Ramos (cell line): ENCODE data around the gene KRT4.
"Not testable (repeated sequence)": the region's sequence is repeated elsewhere in the genome, so short reads cannot be mapped to it uniquely, and the experiment has no call there.

Experiments
- in situ Hi-C: fragments of 300-500 bp; cut with MboI; formaldehyde crosslinking; loops from one replicate; pipeline ENCODE4 v1.14.3; 2022; ENCODE audit warnings: low sequenced_read_pairs; ENCODE audit not compliant: unreplicated experiment

KRT4 gene

DNA sequence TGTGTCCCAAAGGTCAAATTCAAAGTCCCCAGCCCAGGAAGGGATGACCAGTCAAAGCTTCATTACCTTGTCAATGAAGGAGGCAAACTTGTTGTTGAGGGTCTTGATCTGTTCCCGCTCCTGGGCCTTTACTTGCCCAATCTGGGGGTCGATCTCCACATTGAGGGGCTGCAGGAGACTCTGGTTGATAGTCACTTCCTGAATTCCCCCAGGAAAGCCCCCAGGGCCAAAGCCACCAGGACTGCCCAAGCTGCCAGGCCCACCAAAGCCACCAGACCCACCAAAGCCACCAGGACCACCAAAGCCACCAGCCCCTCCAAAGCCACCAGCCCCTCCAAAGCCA lies 18.6 kb downstream of the KRT4 start:
- in situ Hi-C loops, result not testable (repeated sequence)

DNA sequence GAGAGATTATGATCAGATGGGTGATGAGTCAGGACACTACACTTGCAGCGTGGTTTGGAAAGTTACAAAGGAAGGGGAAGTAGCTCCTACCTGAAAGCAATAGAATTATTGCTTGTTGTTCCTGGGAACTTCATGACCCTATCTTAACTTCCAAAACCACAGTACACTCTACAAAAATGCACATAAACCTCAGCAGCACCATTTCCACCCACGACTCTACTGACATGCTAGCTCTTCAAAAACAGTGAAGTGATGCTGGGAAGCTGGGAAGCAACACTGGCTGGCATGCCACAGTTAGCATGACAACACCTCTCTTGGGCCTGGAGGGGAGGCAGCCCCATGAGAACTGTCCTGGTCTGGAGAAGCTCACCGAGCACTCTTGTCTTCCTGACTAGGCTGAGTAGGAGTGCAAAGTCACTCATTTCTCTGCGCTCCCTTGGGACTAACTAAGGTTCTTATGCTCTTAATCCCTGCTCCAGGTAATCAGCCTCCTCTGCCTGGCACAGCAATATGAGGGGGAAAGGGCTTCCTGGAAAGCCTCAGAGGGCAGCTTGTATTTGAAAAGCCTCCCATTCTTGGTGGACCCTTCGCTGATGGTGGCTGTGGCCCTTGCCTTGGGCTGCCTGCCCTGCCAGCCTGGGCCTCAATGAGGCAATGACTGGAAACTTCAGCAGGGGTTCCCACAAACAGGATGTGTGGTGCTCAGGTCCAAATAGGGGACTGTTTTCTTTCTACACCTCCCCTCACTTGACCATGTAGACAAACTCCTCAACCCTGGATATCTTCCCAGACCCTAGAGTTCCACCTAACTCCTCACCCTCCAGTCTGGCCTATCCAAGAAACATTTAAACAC lies 19.2 kb downstream of the KRT4 start:
- in situ Hi-C loops, result no loop called here

DNA sequence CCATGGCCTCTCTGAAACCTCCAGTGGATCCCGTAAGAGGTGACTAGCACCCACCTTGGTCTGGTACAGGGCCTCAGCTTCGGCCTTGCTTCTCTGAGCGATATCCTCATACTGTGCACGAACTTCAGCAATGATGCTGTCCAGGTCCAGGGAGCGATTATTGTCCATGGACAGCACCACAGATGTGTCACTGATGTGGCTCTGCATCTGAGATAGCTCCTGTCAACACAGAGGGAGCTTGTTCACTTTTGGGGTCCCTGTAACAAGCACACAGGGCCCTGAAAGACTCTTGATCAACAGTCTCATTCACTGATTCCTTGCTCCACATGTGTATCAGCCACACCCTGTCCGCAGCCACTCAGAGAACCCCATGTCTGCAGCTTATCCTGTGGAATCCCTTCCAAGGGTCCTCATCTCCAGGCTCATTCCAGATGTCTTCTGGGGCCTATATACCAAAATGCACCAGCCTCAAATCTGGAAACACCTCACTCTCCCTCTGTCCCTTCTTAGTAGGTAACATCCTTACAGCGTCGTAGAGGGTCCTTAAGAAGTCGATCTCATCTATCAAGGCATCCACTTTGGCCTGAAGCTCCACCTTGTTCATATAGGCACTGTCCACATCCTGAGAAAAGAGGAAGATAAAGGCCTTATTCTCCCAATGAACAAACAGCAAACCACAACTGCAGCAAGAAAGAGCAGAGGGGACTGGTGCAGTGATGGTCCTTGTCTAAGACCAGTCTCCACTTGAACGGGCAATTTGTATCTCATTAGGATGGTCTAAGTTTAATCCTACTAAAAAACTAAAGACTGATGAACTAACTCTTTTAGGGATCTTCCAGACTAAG lies 21.5 kb downstream of the KRT4 start:
- in situ Hi-C loops, result no loop called here

DNA sequence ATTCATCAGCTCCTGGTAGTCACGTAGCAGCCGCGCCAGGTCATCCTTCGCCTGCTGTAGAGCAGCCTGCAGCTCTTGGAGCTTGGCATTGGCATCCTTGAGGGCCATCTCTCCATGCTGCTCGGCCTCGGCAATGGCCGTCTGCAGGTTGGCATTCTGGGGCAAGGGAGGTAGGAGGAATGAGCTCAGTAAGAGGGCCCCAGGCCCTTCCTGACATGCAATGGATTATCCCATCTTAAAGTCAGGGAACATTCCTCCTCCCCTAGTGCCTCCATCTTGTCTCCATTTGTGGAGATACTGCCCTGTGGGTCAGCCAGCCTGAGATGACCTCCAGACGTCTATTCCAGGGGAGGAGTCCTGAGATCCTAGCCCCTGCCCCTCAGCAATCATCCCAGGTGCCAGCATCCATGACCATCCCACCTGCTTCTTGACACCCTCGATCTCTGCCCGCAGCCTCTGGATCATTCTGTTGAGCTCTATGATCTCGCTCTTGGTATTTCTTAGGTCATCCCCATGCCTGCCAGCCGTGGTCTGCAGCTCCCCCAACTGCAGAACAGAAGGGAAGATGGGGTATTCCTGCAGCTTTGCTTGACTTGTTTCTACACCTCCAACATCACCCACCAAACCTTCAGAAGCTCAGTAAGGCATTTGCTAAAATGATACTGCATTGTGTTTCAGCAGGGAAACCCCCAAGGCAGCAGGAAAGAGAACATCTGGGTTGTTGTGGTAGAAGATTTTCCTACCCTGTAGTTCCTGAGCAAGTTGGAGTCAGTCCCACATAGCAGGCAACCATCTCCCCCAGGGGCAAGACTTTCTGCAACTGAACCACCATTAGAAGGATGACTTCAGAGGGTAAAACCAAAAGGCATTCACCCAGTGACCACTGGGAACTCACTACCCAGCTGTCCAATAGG lies 22.4 kb downstream of the KRT4 start:
- in situ Hi-C loops, result no loop called here

DNA sequence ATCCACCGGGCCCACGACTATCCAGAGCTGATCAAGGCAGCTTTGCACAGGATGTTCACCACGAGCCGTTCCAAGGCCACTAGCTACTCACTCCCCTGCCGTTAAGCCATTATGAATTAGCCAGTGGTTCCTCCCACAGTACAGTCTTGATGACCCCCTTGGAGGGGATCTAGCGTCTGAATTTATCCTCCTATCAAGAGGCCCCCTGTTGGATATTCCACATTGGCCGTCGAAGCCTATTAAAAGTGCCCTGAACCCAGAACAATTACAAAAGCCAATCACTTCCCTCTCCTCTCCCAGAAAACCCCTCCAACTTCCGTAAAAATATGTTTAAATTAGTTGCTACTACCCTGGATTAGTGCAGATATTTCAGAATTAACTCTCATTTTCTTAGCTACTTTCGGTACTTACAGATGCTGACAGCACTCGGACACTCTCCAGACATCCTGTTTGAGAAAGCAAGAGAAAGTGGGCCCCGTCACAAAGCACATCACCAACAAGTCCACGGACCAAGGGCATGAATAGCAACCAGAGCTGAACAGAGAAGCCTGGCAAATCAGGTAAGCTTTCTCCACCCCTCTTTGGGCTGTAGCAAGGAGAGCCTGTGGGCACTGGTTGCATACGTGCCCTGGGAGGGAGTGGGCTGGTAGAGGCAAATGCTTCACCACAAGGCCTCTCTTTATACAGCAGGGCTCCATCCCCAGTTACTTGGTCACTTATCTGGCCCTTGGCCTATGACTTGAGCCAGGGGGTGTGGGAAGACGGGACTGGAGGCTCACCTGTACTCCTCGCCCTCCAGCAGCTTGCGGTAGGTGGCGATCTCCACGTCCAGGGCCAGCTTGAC lies 23.3 kb downstream of the KRT4 start:
- in situ Hi-C loops, result no loop called here

DNA sequence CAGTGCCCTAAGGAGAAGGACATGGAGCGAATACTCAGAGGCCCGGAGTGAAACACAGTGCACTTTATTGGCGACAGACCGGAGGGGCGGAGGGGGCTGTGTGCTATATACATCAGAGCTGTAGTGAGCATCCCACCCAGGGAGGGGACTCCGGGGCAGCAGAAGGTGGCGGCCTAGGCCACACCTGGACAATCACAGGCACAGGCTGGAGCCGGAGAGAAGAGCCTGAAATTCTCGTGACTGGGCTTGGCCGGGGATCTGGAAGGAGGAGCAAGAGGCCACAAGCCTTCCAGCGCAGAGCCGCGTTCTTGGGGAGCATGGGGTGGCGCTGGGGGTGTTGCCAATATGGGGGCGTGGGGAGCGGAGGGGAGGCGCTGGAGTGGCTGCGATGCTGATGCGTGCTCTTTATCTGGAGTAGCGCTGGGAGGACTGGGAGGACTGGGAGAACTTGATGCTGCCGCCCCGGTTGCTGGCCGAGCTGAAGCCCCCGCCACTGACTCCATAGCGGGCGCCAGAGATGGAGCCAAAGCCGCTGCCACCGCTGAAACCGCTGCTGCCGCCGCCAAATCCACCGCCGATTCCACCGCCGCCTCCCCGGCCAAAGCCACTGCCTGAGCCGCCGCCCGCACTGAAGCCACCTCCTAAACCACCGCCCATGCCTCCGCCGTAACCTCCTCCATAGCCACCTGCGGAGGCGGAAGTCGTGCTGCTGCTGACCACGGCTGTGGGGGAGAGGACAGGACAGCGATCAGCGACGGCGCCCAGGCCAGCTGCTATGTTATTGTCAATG lies 24.1 kb downstream of the KRT4 start:
- in situ Hi-C loops, result no loop called here

DNA sequence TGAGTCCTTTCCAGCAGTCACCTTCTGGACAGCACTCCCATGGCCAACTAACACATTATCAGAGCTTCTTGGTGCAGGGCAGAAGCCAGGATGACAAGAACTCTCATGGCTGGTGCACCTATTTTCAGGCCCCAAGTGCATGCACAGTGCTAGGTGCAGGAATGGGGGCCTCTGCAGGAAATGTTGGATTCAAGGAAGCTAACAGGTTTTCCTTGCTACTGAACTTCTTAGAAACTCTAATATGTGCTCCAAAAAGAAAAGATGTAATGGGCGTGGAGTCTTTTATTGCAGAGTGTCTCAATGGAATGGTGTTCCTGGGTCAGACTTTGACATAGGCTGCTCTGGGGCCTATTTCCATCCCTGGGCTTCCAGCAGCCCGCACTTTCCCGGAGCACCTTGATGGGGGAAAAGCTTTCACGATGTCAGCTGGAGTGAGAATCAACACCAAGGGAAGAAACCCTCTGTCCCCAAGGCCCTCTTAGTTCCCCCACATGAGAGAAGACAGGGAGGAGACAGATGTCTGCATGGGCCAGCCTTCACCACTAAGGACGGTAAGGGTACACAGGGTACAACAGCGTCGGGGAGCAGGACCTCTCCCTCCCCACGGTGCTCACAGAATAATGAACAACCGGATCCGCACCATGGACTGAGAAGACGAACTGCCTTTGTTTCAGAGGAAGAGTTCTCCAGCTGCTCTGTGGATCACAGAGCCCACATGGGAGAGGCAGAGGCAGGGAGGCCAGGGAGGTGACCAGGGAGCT lies 24.9 kb downstream of the KRT4 start:
- in situ Hi-C loops, result no loop called here

DNA sequence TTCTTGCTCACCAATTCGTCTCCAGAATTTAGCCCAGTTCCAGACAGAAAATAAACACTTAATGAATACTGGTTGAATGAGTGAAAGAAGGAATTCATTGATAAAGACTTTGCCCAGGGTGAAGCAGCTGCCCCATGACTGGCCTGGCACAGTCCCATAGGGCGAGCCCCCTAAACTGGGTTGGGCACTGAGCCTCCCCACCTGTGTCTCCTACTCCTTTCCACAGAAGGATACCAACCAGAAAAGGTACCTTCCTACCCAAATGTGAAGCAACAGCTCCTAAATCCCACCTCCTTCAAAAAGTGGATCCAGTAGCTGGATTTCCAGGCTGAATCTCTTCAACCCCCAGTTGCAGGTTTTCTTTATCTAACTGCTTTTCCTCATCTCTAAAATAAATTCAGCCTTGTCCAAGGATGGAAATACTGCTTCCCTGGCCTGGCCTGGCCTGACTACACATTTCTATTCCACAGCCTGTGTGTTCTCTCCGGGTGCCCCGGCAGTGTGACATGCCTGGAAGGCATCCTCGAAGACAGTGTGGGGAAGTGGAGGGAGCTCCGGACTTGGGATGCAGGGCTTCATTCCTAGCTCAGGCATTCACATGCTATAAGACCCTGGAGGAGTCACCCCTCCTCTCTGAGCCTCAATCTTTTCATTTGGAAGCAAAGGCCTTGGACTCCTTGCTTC lies 25.6 kb downstream of the KRT4 start:
- in situ Hi-C loops, result no loop called here

DNA sequence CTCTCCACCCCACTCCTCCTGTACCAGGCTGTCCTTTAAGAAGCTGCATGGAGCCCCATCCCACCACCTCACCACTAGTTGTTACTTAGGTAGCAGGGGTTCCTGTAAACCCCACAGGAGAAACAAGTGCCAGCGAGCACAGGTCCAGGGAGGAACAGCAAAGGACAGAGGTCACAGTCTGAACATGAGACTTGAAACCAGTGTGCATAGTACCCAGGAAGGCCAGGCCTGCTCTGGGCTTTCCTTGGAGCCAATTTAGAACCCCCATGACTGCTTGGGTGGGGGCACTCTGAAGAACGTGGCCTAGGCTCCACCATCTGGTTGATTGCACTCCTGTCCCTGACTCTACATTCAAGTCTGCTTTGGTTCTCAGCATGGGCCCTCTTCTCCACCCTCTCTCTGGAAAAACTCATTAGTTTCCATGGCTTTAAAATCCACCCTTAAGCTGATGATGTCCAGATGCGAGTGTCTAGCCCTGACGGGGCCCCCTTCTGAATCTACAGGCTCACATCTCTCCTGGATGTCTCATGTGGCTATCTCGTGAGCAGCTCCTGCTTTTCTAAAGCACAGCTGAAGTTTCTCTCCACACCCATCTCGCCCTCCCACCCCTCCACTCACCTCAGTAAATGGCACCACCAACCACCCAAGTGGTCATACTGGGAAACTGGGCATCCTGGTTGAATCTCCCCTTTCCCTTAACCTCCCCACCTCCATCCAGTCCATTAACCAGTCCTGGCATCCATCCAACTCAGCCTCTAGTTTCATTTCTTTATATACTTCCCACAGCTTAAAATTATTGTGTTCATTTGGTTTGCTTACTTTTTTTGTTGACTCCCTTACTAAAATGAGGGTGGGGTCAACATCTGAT lies 26.4 kb downstream of the KRT4 start:
- in situ Hi-C loops, result no loop called here

DNA sequence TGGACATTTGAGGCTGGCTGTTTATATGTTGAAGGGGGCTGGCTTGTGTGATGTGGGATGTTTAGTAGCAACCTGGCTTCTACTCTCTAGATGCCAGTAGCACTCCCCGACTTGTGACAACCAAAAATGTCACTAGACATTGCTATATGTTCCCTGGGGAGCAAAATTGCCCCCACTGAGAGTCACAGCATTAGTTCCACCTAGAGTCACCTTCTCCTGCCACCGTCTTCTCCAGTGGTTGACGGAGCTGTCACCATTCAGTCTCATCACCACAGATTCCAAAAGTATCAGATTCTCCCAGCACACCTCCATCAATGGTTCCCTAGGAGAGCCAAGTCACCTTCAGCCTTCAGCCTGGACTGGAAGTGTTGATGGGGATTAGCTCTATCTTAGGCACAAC lies 29.0 kb downstream of the KRT4 start:
- in situ Hi-C loops, result no loop called here

DNA sequence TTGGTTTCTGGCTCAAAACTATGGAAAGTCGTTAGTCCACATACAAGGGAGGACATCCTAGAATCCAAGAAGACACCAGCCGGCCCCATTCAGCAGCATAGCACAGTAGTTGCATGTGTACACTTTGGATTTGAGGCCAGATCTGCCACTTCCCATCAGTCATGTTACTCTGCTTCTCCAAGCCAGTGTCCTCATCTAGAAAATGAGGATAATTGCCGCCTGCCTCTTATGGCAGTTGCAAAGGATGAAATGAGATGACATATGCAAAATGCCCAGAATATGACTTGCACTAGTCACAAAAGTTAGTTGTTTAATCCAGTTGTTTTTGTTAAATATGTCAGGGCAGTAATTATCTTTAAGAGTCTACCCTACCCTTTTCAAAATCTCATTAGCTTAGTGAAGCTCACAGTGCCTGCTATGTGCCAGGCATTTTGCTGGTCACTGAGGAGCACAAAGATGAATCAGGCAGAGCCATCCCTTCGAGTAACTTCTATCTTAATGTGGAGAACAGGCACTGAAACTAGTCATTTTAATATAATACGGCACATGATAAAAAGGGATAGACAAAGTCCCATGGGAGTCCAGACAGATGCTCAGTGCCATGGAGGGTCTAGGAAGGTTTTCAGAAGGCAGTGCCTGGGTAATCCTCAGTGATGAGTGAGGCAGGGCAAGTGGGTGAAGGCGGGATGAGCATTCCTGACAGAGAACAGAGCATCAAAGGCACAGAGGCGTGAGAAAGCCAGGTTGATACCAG lies 30.2 kb downstream of the KRT4 start:
- in situ Hi-C loops, result no loop called here

DNA sequence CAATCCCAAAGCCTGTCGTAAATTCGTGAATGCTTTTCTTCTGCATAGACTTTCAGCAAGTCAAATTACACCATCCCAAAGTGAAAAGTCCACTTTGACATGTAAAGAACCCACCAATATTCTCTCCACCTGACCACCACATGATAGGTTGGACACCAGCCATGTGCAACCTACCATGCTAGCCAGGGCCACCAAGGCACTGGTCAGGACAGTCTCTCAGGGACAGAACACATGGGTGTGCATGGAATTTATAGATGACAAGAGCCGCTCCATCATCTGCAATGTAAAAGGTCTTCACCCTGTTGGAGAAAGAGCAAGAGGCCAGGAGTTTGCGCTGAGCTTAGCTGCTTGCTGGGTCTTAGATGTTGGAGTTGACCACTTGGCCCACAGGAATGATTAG lies 31.4 kb downstream of the KRT4 start:
- in situ Hi-C loops, result no loop called here

DNA sequence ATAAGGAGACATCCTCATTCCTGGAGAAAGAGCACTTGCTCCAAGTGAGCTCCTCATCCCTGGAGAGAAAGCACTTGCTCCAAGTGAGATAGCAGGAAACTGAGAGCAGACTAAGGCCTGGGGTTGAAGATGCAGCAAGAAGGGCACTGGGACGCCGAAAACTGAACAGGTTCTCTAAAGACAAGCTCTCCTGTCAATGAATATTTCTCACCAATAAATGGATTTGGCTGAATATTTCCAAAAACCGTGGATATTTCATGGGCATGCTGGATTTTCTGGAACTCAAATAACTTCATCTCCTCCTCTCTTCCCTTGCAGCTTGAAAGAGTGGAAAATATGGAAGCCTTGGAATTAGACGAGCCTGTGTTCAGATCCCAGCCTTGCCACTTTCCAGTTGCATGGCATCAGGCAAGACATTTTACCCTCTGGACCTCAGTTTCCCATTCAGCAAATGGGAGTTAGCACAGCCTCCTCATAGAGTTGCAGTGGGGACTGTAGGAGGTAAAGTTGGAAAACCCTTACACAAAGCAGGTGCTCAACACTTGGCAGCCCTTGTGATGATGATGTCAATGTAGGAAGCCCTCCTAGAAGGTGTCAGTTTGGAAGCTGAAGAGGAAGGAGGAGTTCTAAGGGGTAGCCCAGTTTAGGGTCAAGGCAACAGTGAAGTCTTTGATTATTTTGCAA lies 32.4 kb downstream of the KRT4 start:
- in situ Hi-C loops, result no loop called here

DNA sequence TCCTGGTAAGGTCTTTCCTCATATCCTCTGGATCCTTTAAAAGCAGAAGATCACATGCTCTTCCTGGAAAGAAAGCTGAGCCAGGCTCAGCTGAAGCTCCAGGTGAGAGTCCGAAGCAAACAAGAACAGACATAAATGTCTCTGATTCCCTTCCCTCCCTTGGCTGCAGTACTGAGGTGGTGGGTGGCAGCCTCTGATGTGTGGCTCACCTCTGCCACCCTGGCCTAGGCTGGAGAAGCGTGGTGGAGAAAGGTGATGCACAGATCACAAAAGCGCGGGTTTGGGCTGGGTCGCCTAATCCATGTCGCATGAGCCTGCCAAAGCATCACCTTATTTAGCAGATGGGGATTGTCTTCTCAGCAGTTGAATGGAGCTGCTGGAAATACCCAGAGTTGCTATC lies 34.0 kb downstream of the KRT4 start:
- in situ Hi-C loops, result no loop called here

DNA sequence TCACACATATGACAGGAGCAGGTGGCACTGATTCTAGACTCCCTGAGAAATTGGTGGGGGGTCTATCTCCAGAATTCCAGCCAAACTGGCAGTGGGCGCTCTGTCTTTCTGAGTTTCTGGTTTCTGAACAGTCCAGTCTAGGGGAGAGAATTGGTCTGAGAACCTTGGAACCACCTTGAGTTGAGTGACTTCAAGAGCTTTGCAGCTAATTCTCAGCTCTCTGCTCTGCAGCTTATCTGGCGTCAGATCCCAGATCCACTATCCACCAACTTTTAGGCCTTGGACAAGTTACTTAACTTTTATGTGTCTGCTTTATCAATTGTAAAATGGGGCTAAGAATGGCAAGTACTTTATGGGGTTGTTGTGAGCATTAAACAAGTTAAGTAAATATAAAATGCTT lies 35.1 kb downstream of the KRT4 start:
- in situ Hi-C loops, result no loop called here

DNA sequence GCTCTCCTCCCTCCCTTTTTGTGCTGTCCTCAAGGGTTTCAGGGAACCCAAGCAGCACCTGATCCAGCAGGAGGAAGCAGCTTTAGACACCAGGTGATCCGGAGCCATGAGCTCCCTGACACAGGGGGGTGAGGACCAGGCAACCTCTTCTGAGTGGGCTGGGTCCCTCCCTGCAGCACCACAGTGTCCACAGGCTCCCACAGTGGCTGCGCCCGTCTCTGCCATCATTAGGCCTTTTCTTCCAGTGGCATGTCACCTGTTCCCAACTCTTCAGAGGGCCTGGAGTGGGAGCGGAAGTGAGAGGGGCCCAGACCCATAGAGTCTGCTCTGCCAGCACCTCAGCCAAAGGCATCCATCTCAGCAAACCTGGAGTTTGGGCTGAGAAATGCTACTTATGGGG lies 36.4 kb downstream of the KRT4 start:
- in situ Hi-C loops, result no loop called here
